GM12878 (cell line): ENCODE data around the gene BGLAP.

Experiments
- CTCF ChIP-seq, 3 experiments: IDR thresholded peaks in 2 of 3; conservative IDR thresholded peaks in 1 of 3; 2 replicates each; pipeline ENCODE4 v1.5.1; 2011; ENCODE audit warnings: low read depth in 3 of 3, low read length in 3 of 3, mild to moderate bottlenecking in 3 of 3, control low read depth in 2 of 3, moderate library complexity in 2 of 3, inconsistent platforms in 1 of 3, mixed read lengths in 1 of 3; ENCODE audit not compliant: control insufficient read depth in 2 of 3, insufficient read depth in 1 of 3; ENCODE audit errors: extremely low read depth in 1 of 3
- YY1 ChIP-seq: IDR thresholded peaks from 2 replicates; pipeline ENCODE4 v1.6.1; 2011; ENCODE audit warnings: low read depth, mild to moderate bottlenecking, low read length
- TF ChIP-seq, protein P1 (sequence below): IDR thresholded peaks from 2 replicates; pipeline ENCODE4 v1.6.1; 2012; ENCODE audit warnings: mild to moderate bottlenecking, low read depth, low read length

- TF ChIP-seq, protein P1, sequence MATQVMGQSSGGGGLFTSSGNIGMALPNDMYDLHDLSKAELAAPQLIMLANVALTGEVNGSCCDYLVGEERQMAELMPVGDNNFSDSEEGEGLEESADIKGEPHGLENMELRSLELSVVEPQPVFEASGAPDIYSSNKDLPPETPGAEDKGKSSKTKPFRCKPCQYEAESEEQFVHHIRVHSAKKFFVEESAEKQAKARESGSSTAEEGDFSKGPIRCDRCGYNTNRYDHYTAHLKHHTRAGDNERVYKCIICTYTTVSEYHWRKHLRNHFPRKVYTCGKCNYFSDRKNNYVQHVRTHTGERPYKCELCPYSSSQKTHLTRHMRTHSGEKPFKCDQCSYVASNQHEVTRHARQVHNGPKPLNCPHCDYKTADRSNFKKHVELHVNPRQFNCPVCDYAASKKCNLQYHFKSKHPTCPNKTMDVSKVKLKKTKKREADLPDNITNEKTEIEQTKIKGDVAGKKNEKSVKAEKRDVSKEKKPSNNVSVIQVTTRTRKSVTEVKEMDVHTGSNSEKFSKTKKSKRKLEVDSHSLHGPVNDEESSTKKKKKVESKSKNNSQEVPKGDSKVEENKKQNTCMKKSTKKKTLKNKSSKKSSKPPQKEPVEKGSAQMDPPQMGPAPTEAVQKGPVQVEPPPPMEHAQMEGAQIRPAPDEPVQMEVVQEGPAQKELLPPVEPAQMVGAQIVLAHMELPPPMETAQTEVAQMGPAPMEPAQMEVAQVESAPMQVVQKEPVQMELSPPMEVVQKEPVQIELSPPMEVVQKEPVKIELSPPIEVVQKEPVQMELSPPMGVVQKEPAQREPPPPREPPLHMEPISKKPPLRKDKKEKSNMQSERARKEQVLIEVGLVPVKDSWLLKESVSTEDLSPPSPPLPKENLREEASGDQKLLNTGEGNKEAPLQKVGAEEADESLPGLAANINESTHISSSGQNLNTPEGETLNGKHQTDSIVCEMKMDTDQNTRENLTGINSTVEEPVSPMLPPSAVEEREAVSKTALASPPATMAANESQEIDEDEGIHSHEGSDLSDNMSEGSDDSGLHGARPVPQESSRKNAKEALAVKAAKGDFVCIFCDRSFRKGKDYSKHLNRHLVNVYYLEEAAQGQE: no peak
- TF ChIP-seq CTCF (IDR thresholded peaks at IDR 0.05 in 2 of 3, conservative IDR thresholded peaks at IDR 0.05 in 1 of 3; ENCODE audit: control insufficient read depth in 2 of 3, extremely low read depth in 1 of 3, insufficient read depth in 1 of 3, low read depth in 3 of 3, low read length in 3 of 3): no peak
- no peak for TF ChIP-seq YY1
Measured at GRCh38 chr1:156212130-156212529, 29.9 kb upstream of the BGLAP start.
